GM18868 (cell line): Measurements from ENCODE around the gene CNTN5.
"Not testable (repeated sequence)": the region's sequence is repeated elsewhere in the genome, so short reads cannot be mapped to it uniquely, and the experiment has no call there.

Experiments
- ATAC-seq: cut with Tn5 transposase; IDR thresholded peaks from one replicate; pipeline ENCODE4 v1.9.1; 2021; ENCODE audit warnings: mild to moderate bottlenecking, moderate library complexity; ENCODE audit not compliant: unreplicated experiment

Gene CNTN5

DNA sequence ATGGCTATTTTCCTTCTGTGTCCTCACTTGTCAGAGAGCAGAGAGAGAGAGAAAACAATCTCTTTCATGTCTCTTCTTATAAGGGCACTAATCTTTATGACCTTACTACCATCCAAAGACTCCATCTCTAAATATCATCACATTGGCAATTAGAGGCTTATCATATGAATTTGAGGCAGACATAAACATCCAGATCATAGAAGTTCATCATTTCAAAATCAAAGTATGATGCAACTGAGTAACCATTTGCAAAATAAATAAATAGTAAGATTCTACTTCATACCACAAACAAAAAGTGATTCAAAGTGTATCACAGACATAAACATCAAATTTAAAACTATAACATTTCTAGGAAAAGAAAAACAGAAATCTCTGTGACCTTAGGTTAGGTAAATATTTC, 1161.6 kb downstream of the CNTN5 start:
- ATAC-seq, result no peak

DNA sequence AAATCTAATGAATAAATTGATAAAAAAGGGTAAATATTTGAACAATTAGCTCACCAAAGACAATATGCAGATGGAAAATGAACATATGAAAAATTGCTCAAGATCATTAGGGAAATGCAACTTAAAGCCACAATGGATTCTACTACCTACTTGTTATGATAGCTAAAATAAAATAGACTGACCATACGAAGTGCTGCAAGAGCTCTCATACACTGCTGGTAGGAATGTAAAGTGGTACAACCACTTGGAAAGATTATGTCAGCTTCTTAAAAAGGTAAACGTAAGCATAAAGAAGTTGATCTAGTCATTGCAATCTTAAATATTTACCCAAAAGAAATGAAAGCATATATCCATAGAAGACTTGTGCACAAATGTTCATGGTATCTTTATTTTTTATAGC, 1162.2 kb downstream of the CNTN5 start:
- ATAC-seq, result no peak

DNA sequence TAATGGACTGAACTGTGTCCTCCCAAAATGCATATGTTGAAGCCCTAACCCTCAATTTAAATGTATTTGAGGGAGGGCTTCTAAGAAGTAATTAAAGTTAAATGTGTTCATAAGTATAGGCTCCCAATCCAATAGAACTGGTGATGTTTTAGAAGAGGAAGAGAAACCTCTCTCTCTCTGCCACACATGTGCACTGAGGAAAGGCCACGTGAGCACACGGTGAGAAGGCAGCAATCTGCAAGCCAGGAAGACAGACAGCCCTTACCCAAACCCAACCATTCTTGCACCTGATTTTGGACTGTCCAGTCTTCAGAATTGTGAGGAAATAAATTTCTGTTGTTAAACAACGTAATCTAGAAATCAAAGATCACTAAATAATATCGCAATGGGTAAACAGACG, 1164.8 kb downstream of the CNTN5 start:
- ATAC-seq, result no peak

DNA sequence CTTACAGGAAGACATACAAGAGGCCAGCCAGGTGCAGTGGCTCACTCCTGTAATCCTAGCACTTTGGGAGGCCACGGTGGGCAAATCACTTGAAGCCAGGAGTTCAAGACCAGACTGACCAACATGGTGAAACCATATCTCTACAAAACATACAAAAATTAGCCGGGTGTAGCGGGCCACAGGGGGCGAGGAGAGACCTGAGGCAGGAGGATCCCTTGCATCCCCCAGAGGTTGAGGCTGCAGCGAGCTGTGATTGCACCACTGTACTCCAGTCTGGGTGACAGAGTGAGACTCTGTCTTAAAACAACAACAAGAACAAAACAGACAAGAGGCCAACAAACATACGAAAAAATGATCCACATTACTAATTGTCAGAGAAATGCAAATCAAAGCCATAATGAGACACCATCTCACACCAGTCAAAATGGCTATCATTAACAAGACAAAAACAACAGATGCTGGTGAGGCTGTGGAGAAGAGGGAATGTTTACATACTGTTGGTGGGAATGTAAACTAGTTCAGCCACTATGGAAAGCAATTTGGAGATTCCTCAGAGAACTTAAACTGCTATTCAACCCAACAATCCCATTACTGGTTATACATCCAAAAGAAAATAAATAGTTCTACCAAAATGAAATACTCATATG, 1167.5 kb downstream of the CNTN5 start:
- ATAC-seq, result no peak

DNA sequence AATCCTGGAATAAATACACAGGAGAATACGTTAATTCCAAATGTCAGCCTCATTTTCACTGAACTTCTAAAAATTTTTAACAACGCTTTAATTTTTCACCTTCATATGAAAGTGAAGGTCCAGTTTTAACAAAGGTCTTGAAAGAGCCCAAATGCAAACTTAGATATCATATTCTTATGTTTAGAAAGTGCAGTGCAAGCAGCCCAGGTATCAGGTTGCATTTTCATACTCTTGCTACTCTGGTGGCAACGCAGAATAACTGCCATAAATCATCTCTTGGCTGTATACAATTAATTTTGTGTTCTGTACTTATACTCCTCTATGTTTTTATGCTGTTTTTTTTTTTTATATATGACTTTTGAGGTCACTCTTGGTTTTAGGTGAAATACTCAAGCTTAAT, 1169.6 kb downstream of the CNTN5 start:
- no peak for ATAC-seq

DNA sequence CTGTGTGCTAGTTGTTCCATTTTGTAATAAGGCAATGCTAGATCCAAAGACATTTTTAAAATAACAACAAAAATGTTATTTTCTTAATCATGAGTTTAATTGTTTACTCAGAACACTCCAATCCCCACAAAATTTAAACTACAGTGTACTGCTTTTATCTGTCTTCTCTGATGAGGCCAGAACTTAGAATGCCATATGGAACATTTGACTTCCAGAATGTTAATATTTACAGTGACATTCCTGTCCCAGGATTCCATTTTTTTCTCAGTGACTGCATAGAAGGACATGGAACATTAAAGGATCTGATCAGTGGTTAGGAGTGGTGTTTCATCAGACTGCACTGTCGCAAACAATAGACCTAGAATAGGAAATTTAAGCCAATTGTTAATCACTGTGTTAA, 1171.4 kb downstream of the CNTN5 start:
- ATAC-seq, result no peak

DNA sequence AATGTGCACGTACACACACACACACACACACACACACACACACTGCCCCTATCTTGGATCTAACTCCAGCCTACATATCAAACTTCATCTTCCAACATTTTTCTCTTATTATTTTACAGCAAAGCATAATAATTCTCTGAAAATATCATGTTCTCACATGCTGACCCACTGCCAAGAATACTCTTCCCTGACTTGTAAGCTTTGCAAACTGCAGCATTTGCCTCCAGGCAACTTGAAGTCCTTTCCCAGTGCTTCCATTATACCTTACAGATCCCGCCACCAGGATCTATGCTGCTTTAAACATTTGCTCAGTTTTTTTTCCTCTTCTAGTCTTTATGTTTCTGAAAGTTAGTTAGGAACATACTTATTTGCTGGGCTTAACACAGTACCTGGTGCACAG, 1183.0 kb downstream of the CNTN5 start:
- ATAC-seq, result no peak

DNA sequence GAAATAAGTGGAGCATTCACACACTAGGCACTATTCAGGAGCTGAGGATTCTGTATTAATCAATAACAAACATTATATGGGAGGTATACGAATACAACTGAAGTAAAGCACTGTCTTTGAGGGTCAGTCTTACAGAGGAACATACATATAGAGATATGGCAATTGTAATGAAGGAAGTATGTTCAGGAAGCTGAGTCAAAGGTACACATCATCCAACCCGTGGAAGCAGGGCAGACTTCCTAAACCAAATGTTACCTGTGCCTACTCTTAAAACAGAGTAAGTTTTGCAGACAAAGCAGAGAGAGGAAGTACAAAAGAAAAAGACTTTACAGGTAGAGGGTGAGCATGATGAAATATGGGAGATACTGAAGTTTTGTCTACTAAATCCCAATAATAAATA, 1185.2 kb downstream of the CNTN5 start:
- ATAC-seq, result no peak

DNA sequence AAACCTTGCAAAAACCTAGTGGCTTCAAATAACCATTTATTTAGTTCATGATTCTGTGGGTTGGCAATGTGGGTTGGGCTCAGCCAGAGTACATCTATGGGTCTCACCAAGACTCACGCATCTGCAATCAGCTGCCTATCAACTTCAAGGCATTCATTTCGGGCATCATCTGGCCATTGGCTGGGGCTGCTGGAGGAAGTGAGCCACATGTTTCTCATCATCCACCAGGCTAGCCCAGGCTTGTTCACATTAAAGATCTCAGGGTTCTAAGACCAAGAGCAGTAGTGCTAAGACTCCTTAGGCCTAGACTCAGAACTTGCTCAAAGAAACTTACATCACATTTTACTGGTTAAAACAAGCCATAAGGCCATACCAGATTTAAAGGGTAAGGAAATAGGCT, 1187.5 kb downstream of the CNTN5 start:
- ATAC-seq, result no peak

DNA sequence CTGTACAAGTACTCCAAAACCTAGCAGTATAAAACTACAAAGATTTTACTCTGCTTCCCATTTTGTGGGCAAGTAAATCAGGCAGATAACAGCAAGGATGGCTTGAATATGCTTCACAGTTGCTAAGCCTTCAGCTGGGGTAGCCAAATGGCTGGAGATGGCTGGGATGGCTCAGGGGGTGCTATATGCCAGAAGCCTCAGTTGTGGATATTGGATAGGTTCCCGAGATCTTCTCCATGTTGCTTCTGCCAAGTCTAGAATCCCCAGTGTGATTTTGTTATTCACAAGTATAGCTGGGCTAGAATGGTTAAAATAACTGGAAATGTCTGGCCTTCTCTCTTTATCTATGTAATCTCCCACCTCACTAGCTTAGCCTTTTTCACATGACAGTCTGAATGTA, 1194.0 kb downstream of the CNTN5 start:
- no peak for ATAC-seq

DNA sequence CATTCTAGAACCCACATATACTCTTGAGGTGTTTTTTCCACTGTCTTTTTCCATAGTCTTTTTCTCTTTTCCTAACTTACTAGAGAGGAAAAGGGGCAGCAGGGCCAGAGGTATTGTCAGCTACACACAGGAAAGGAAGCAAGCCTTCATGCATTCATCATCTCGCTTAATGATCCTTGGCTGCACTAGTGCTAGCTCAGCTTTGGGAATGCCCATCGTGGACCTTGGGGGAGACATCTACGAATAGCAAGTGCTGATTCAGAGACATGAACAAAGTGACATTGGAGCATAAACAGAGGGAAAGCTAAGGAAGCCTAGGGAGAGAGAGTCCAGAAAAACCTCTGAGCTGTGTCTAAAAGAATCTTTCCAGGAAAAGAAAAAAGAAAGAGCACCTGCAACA, 1200.1 kb downstream of the CNTN5 start:
- no peak for ATAC-seq

DNA sequence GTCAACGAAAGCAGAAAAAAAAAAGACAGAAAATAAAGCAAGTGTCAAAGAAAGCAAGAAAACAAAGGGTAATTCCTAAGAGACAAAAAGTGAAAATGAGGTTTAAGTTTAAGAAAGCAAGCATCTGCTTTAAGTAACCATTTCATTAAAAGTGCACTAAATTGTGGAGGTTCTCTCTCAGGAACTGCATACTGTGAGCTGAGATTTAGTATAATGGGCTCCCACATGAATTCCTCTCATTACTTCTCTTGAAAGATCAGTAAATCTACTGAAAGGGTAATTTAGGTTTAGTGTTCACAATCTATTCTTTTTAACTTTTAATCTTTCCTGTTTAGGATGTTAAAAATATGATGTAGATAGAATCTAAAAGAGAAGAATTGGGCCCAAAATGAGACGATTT, 1201.0 kb downstream of the CNTN5 start:
- ATAC-seq, result no peak

DNA sequence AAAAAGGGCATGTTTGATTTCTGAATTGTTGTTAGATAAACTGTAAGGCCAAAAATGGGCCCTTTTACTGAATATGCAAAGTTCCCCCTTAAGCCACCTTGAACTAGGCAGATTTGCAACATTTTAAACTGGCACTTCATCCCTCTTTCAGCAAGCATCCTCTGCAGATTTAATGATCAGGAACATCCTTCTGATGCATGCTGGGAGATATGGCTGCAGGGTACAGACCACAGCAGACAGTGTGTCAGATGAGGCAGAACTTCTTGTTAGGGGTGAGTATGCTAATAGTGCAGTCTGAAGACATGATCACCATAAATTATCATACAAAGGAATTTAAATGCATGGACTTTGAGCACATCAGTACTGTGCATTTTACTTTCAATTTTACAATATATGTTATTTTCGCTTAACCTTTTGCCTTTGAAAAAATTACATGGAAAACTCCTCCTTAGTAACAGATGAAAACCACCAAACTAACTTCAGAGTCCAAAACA, 1203.8 kb downstream of the CNTN5 start:
- no peak for ATAC-seq

DNA sequence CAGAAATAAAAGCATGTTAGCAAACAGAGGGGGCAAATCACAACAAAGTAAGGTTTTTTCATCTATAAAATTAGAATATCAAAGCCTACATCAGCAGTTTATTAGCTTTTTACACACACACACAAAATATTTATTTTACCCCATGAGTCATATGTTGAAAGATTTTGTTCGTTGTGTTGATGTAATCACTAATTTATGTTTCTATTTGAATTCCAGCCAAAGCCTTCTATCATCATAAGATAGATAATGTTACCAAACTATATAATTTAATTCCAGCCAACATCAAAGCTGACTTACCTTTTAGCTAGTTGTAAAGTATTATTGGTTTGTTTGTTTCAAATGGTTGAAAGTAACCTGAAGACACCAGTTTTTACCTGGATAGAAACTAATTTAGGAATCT, 1208.3 kb downstream of the CNTN5 start:
- ATAC-seq, result no peak

DNA sequence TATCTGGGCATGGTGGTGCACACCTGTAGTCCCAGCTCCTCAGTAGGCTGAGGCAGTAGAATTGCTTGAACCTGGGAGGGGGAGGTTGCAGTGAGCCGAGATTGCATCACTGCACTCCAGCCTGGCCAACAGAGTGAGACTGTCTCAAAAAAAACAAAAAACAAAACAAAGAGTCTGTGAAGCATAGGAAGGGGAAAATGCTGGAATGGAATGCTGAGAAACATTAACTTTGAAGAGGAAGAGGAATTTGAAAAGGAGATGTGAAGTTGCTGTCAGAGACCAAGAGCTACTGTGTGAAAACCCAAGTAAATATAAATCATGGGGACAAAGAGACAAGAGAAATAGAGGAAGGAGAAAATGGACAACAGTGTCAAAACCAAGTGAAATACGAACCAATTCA, 1211.3 kb downstream of the CNTN5 start:
- ATAC-seq, result no peak

DNA sequence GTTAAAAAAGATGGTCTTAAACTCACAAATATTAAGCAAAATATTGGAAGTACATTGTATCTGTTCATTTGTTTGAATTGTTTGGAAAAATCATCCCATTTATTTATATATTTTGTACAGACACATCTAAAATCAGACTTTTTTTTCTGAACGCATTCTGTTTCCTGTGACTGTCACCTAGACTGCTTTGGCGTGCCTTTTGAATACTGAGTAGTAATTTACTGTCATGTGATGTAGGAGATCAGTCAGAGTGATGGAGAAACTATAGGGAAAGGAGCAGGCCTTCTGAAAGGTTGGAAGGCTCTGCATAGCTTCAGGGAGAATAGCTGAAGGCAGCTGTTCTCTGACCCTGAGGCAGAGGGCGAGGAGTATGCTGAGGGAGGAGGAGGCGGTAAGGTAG, 1214.3 kb downstream of the CNTN5 start:
- ATAC-seq, result no peak

DNA sequence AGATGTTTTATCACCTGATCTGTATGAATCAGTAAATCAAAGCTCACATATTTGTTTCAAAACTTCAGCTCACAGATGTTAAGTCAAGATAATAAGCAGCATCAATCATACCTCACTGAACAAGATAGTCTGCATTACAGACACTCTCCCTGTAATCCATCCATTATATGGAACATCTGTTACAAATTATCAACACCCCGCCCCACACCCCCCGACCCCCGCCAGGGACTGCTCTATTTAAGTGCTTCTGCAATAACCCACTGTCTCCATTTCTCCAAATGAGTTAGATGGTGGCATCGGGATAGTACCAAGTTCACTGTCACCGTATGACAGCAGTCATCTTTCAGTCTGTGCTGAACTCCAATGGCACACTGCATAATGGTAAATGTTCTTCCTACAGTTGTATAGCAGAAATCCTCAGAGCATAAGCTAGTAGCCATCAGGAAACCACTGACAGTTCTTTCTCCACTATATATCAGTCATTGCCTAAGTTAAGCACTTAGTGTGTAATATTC, 1219.3 kb downstream of the CNTN5 start:
- ATAC-seq, result no peak

DNA sequence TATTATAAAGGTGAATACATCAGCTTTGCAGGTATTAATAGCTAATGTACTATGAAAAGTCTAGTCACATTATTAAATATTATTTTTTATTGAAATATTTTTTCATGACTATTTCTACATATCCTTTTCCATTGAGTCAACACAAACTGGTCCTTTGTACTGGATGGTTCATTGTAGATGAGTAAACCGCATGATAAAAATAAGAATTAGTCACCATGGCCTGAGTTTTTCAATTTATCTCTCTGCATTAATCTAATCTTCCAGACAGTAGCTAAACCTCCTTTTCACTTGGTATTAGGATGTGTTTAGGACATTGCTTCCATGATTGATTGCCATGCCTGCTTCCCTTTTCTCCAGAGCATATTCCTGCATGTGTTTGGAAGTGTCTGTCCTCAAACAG, 1227.0 kb downstream of the CNTN5 start:
- no peak for ATAC-seq

DNA sequence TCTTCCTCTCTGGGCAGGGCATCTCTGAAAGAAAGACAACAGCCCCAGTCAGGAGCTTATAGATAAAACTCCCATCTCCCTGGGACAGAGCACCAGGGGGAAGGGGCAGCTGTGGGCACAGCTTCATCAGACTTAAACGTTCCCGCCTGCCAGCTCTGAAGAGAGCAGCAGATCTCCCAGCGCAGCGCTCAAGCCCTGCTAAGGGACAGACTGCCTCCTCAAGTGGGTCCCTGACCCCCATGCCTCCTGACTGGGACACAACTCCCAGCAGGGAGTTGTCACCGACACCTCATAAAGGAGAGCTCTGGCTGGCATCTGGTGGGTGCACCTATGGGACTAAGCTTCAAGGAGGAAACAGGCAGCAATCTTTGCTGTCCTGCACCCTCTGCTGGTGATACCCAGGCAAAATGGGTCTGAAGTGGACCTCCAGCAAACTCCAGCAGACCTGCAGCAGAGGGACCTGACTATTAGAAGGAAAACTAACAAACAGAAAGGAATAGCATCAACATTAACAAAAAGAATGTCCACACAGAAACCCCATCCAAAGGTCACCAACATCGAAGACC, 1236.6 kb downstream of the CNTN5 start:
- not testable (repeated sequence) for ATAC-seq

DNA sequence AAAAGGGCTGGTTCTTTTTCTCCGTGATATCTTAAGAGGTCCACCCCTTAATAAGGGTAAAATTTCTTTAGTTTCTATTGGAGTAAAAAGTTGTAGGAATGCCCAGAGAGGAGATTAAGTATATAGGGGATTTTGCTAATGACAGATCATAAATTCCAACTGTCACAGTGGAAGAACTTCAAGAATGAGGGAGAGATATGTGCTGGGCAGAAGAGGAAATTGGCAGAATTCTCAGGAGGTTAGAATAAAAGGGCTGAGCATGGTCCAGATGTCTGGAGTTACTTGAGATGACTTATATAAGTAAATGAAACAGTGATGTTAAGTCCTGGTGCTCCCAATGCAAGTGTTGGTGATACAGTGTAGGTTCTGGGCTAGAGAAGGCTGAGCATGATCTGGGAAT, 1248.8 kb downstream of the CNTN5 start:
- ATAC-seq, result no peak

DNA sequence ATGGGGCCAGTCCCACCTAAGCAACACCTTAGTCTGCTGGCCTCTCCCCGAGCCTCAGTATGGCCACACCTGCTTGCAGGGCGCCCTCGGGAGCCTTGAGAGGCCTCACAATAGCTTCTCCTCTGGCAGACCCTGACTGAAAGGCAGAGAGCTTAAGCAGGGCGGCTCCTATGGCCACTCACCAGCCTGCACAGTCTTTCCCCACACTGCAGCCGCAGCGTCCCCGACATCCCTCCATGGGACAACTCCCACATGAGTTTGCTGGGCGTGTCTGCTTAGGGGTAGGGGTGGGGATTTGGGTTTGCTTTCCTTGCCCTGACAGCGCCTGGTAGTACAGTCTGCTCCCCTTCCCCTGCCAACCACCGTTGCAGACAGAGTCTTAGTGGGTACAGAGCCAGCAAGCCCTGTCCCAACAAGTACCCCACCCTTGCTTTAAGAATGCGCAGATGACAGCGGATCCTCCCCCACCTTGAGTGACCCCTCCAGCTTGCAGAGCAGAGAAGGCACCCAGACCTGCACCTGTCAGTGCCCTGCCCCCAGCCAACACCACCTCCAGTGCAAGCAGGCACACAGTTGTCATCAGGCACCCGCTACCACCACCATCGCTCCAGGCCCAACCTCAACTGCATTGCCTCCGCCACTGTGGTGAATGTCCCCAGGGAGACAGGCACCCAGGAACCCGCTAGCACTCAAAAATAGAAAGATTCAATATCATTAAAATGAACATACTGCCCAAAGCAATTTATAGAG, 1252.5 kb downstream of the CNTN5 start:
- ATAC-seq, result no peak

DNA sequence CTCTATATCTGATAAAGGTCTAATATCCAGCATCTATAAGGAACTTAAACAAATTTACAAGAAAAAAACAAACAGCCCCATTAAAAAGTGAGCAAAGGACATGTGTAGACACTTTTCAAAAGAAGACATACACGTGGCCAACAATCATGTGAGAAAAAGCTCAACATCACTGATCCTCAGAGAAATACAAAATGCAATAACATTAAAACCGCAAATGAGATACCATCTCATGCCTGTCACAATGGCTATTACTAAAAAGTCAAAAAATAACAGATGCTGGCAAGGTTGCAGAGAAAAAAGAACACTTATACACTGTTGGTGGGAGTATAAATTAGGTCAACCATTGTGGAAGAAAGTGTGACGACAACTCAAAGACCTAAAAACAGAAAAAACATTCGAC, 1253.7 kb downstream of the CNTN5 start:
- not testable (repeated sequence) for ATAC-seq
